AG08395 (cell line): Measurements from ENCODE around the gene NDE1.
"Not testable (repeated sequence)": the region's sequence is repeated elsewhere in the genome, so short reads cannot be mapped to it uniquely, and the experiment has no call there.

Source experiments
- DNase-seq: peaks from one replicate; pipeline ENCODE4 v3.0.0; 2012; ENCODE audit warnings: mixed read lengths, low spot score

The NDE1 gene

GRCh38 chr16:15620611-15621195 lies 29.3 kb upstream of the NDE1 start:
- DNase-seq, result no peak

GRCh38 chr16:15621456-15621855 lies 28.6 kb upstream of the NDE1 start:
- no peak for DNase-seq

GRCh38 chr16:15621889-15622288 lies 28.2 kb upstream of the NDE1 start:
- no peak for DNase-seq

GRCh38 chr16:15631730-15632409 lies 18.2 kb upstream of the NDE1 start:
- no peak for DNase-seq

- DNase-seq, result no peak
These were observed 14.1 kb upstream of the NDE1 start for GRCh38 chr16:15635926-15636325.

- DNase-seq, result no peak
These were observed 13.6 kb upstream of the NDE1 start for GRCh38 chr16:15636392-15636873.

- DNase-seq, result no peak
These were observed 10.9 kb upstream of the NDE1 start for GRCh38 chr16:15639061-15639568.

- no peak for DNase-seq
These were observed 9.1 kb upstream of the NDE1 start for GRCh38 chr16:15640966-15641365.

GRCh38 chr16:15641753-15642556 lies 8.1 kb upstream of the NDE1 start:
- DNase-seq, result no peak

GRCh38 chr16:15642557-15643047 lies 7.4 kb upstream of the NDE1 start:
- peak; percentile 43 for DNase-seq

GRCh38 chr16:15643048-15643945 lies 6.7 kb upstream of the NDE1 start, which contains the start of gene MARF1:
Gene MARF1, minus strand, starts transcription at chr16:15643154. Its CDS starts 3,921 bp downstream, at chr16:15639233.
- peak; percentile 94 for DNase-seq

- DNase-seq, result no peak
These were observed 6.1 kb upstream of the NDE1 start for GRCh38 chr16:15643946-15644250.

- DNase-seq, result no peak
These were observed 5.6 kb upstream of the NDE1 start for GRCh38 chr16:15644267-15644961.

GRCh38 chr16:15644962-15645465 lies 5.0 kb upstream of the NDE1 start:
- DNase-seq, result not testable (repeated sequence)

GRCh38 chr16:15646557-15647293 lies 3.3 kb upstream of the NDE1 start:
- DNase-seq, result not testable (repeated sequence)

GRCh38 chr16:15647294-15648014 lies 2.6 kb upstream of the NDE1 start:
- DNase-seq, result no peak

- DNase-seq, result no peak
These were observed 1.8 kb upstream of the NDE1 start for GRCh38 chr16:15648135-15648730.

GRCh38 chr16:15649311-15649710 lies 734 bp upstream of the NDE1 start:
- DNase-seq, result not testable (repeated sequence)

GRCh38 chr16:15649727-15650018 lies 372 bp upstream of the NDE1 start:
- no peak for DNase-seq
